Measurements from ENCODE around the gene CTAG1A. TPM values are rescaled to one million over a fixed set of nuclear protein-coding genes. Genes with fewer than 3 reads are reported as not detected.

Gene CTAG1A
- total RNA-seq, 1 experiment from 2014 or later, result not detected

- Histone ChIP-seq H2AFZ (ENCODE audit: low read depth, low read length, poor library complexity, severe bottlenecking) (no peak overlapping the region), H3K9me3 (ENCODE audit: control insufficient read depth in 1 of 2, insufficient read depth in 1 of 2, low read depth in 1 of 2, low read length in 2 of 2) (no peaks in the 10 kb centered on the region), H3K9ac (ENCODE audit: low read length) (no peak overlapping the region), H3K36me3 (ENCODE audit: control insufficient read depth in 1 of 2, insufficient read depth in 2 of 2, low read length in 2 of 2) (no peaks in the 10 kb centered on the region), H3K27me3 (ENCODE audit: insufficient read depth, low read length) (no peaks in the 10 kb centered on the region), H3K4me1 (ENCODE audit: control insufficient read depth in 1 of 2, insufficient read depth in 2 of 2, low read length in 2 of 2) (peaks cover 28 to 35% of the 10 kb centered on the region in 2 experiments), H3K79me2 (ENCODE audit: insufficient read depth, low read length) (no peaks in the 10 kb centered on the region), H3K9me2 (ENCODE audit: insufficient read depth) (no peaks in the 10 kb centered on the region), H4K20me1 (ENCODE audit: insufficient read depth) (no peaks in the 10 kb centered on the region), H3K4me3 (replicated peaks in 1 of 2; ENCODE audit: low read depth in 1 of 2, low read length in 2 of 2) (no peak overlapping the region), H3K27ac (ENCODE audit: low read depth, low read length) (no peak overlapping the region), H3K4me2 (ENCODE audit: low read length) (no peak overlapping the region)
- CTCF ChIA-PET, result no interaction called here
- no peak for ATAC-seq
- RAD21 ChIA-PET (ENCODE audit: low non-redundant PET in 1 of 2, low total read pairs in 2 of 2, uncharacterized antibody in 2 of 2, unreplicated experiment in 2 of 2), result no interaction called here
- DNase-seq (ENCODE audit: low read depth, low spot score), result no peak
- intact Hi-C loops (cut with micrococcal nuclease), result no loop called here
- POLR2A ChIA-PET, result no interaction called here
- BruUV-seq (replicated peaks), result no TSS peak
- TF ChIP-seq REST (IDR thresholded peaks at IDR 0.05; ENCODE audit: low read depth) (no peak), EZH2phosphoT487 (IDR thresholded peaks at IDR 0.05; ENCODE audit: borderline replicate concordance) (no peak), CBX3 (IDR thresholded peaks at IDR 0.05; ENCODE audit: low read depth) (no peak), POLR2AphosphoS5 (IDR thresholded peaks at IDR 0.05; ENCODE audit: low read depth, low read length) (no peak), ZBTB33 (IDR thresholded peaks at IDR 0.05; ENCODE audit: extremely low read depth, insufficient replicate concordance, low read length) (no peak), TCF7L2 (IDR thresholded peaks at IDR 0.05; ENCODE audit: borderline replicate concordance, extremely low read depth, insufficient read depth, insufficient read length) (no peak), ZFX (IDR thresholded peaks at IDR 0.05) (no peak), SRF (IDR thresholded peaks at IDR 0.05; ENCODE audit: low read depth) (no peak), SIN3A (IDR thresholded peaks at IDR 0.05; ENCODE audit: low read depth) (no peak), RAD21 (IDR thresholded peaks at IDR 0.05; ENCODE audit: low read depth) (no peak), JUND (IDR thresholded peaks at IDR 0.05) (no peak), FOSL1 (IDR thresholded peaks at IDR 0.05; ENCODE audit: low read depth) (no peak), MAX (IDR thresholded peaks at IDR 0.05) (no peak), EGR1 (IDR thresholded peaks at IDR 0.05; ENCODE audit: low read depth) (no peak), CTCF (IDR thresholded peaks at IDR 0.05 in 2 of 3, conservative IDR thresholded peaks at IDR 0.05 in 1 of 3; ENCODE audit: borderline replicate concordance in 1 of 3, insufficient read depth in 1 of 3, low read depth in 2 of 3, low read length in 2 of 3) (no peak), CEBPB (IDR thresholded peaks at IDR 0.05; ENCODE audit: low read depth) (no peak)
Measured at GRCh38 chrX:154598656-154599055, 13.7 kb downstream of the CTAG1A start.
